Measurements from ENCODE around the gene HPS1.

Gene HPS1

GRCh38 chr10:98446151-98446660, 529 bp downstream of the HPS1 start:
- peak; percentile 38 for DNase-seq (ENCODE audit: low read depth)
- H3K4me3 ChIP-seq (ENCODE audit: control insufficient read depth, low read depth, low read length), result peak overlapping the region; percentile 82
- TF ChIP-seq CTCF (conservative IDR thresholded peaks at IDR 0.05; ENCODE audit: control insufficient read depth, insufficient read depth, low read depth, low read length), result no peak

DNA sequence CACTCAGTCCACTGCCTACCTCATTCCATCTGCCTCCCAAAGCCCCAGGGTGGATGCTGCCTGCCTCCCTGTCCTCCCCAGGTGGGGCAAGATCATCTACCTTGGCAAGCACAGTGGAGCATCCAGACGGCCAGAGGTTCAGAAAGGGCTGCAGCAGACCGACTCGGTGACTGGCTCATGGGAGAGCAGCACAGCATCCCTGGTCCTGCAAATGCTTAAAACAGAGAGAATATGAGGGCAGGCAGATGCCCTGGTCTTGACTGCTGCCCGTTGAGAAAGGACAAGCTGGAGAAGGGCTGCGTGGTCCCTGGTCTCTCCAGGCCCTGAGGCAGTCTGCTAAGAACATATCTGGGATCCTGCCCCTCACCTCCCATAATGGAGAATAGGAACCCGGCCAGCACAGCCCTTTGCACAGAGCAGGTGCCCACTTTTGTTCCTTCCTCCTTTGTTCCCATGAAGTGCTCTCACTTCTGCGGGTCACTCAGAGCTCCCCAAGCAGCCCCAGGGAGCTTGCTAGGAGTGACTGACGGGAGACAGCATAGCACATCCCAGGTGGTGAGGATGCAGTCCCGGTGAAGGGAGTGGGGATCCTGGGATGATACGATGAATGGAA, 1.4 kb downstream of the HPS1 start:
- TF ChIP-seq CTCF (conservative IDR thresholded peaks at IDR 0.05; ENCODE audit: control insufficient read depth, insufficient read depth, low read depth, low read length), result no peak
- no peak for DNase-seq (ENCODE audit: low read depth)
- H3K4me3 ChIP-seq (ENCODE audit: control insufficient read depth, low read depth, low read length), result peak overlapping the region; percentile 82

GRCh38 chr10:98444314-98445006, 2.3 kb downstream of the HPS1 start:
- no peak for TF ChIP-seq CTCF (conservative IDR thresholded peaks at IDR 0.05; ENCODE audit: control insufficient read depth, insufficient read depth, low read depth, low read length)
- no peak overlapping the region for H3K4me3 ChIP-seq (ENCODE audit: control insufficient read depth, low read depth, low read length)
- DNase-seq (ENCODE audit: low read depth), result no peak

DNA sequence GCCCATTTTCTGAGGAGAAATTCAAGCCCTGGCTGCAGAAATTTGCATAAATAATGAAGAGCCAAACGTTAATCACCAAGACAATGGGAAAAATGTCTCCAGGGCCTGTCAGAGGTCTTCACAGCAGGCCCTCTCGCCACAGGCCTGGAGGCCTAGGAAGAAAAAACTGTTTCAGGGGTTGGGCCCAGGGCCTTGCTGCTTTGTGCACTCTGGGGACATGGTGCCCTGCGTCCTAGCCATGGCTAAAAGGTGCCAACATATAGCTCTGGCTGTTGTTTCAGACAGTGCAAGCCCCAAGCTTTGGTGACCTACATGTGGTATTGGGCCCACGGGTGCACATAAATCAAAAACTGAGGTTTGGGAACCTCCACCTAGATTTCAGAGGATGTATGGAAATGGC, 8.0 kb downstream of the HPS1 start:
- DNase-seq (ENCODE audit: low read depth), result no peak
- TF ChIP-seq CTCF (conservative IDR thresholded peaks at IDR 0.05; ENCODE audit: control insufficient read depth, insufficient read depth, low read depth, low read length), result no peak
- no peak overlapping the region for H3K4me3 ChIP-seq (ENCODE audit: control insufficient read depth, low read depth, low read length)

DNA sequence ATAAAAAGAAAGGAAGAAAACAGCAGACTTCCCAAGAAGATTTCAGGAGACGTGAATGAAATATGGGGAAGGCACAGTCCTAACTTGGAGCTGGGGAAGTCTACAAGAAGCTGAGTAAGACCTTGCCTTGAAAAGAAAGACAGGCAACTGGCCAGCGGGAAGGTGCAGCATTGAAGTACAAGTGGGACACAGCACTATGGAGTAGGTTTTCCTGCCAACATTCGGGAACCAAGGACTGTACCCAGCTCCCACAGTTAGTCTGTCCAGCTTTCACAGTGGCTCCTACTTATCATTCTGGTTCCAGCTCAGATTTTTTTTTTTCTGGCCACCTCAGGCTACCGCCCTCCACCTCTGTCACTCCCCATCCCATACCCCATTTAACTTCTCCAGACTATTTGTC, 10.0 kb downstream of the HPS1 start:
- TF ChIP-seq CTCF (conservative IDR thresholded peaks at IDR 0.05; ENCODE audit: control insufficient read depth, insufficient read depth, low read depth, low read length), result no peak
- H3K4me3 ChIP-seq (ENCODE audit: control insufficient read depth, low read depth, low read length), result no peak overlapping the region
- DNase-seq (ENCODE audit: low read depth), result no peak

DNA sequence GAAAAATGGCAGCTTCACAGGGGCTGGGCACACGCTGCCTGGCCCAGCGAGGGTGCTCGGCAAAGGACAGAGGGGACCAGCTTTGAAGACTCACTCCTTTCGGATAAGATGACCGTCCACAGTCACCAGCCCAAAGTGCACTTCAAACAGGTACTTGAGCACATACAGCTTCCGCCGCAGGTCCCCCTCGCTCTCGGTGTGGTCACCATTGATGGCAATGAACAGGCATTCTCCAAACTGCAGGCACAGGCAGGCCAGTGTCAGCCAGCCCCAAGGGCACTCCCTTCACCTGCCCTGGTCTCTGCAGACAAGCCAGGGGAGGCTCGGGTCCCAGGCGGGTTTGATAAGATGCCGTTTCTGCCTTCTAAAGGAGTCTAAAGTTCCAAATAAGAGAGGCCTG, 11.6 kb downstream of the HPS1 start:
- no peak for TF ChIP-seq CTCF (conservative IDR thresholded peaks at IDR 0.05; ENCODE audit: control insufficient read depth, insufficient read depth, low read depth, low read length)
- no peak for DNase-seq (ENCODE audit: low read depth)
- no peak overlapping the region for H3K4me3 ChIP-seq (ENCODE audit: control insufficient read depth, low read depth, low read length)
